ENCODE measurements around the gene EDA.

- TF ChIP-seq CTCF (IDR thresholded peaks at IDR 0.05) (no peak), POLR2A (IDR thresholded peaks at IDR 0.05) (no peak)
These were observed 434.0 kb downstream of the EDA start, which contains the start of gene AWAT2 for GRCh38 chrX:70049925-70050324.

Data from body of pancreas (tissue), 4 donors.